Aorta (tissue), 5 donors: Measurements from ENCODE around the gene C12orf43. TPM values are rescaled to one million over a fixed set of nuclear protein-coding genes. Genes with fewer than 3 reads are reported as not detected.

ENCODE experiments used
- ATAC-seq: fragments of 200-7000 bp; cut with Tn5 transposase; one replicate; pipeline ENCODE4 v1.9.1; 2022; ENCODE audit warnings: moderate library complexity; ENCODE audit not compliant: low FRiP score
- DNase-seq, 2 donors: peaks; one replicate each; pipeline ENCODE4 v3.0.0-alpha.2; 2020
- H3K27ac ChIP-seq, 2 donors: one replicate each; pipeline ENCODE4 v1.5.1; 2013; ENCODE audit warnings: low read length in 2 of 2, mild to moderate bottlenecking in 2 of 2, moderate library complexity in 2 of 2, control low read depth in 1 of 2, inconsistent platforms in 1 of 2, low read depth in 1 of 2
- H3K27me3 ChIP-seq, 2 donors: one replicate each; pipeline ENCODE4 v1.6.1; 2013; ENCODE audit warnings: control low read depth in 1 of 2, low read length in 1 of 2, mild to moderate bottlenecking in 1 of 2, moderate library complexity in 1 of 2; ENCODE audit not compliant: insufficient read depth in 2 of 2, control insufficient read depth in 1 of 2
- H3K36me3 ChIP-seq, 2 donors: one replicate each; pipeline ENCODE4 v1.6.1; 2013; ENCODE audit warnings: control low read depth in 1 of 2, low read length in 1 of 2, mild to moderate bottlenecking in 1 of 2; ENCODE audit not compliant: insufficient read depth in 2 of 2, control insufficient read depth in 1 of 2
- H3K4me1 ChIP-seq, 2 donors: one replicate each; pipeline ENCODE4 v1.6.1; 2013; ENCODE audit warnings: low read length in 2 of 2, control low read depth in 1 of 2, mild to moderate bottlenecking in 1 of 2, moderate library complexity in 1 of 2; ENCODE audit not compliant: insufficient read depth in 2 of 2, control insufficient read depth in 1 of 2
- H3K4me3 ChIP-seq, 2 donors: one replicate each; pipeline ENCODE4 v1.5.1; 2013; ENCODE audit warnings: low read length in 2 of 2, control low read depth in 1 of 2, mild to moderate bottlenecking in 1 of 2
- H3K9me3 ChIP-seq: one replicate; pipeline ENCODE4 v1.6.1; 2013; ENCODE audit warnings: mild to moderate bottlenecking, low read length; ENCODE audit not compliant: control insufficient read depth
- WGBS, 2 donors: extraction: QIAGEN DNeasy Blood & Tissue Kit; methylation state at CpG; one replicate each; pipeline ENCODE4 v1.1.7; 2013; 5-methylcytosine and 5-hydroxymethylcytosine counted together
- intact Hi-C, 2 donors: fragments of 100-400 bp; cut with DNase I; formaldehyde crosslinking; loops; one replicate each; pipeline versions ENCODE4 v1.14.2 to v1.15.0; 2022
- polyA plus RNA-seq, 2 donors: library from polyadenylated mRNA; stranded (reverse); fragments of 200-250 nt; gene quantifications; one replicate each; pipeline ENCODE4 v1.2.3, GENCODE V29; 2013
- total RNA-seq, 2 donors: library from RNA; stranded (reverse); fragmentation: NEBNext Ultra II Directional; extraction: Animal tissue kit (Norgen Biotek cat#: 25700); gene quantifications; one replicate each; pipeline ENCODE4 v1.2.1, GENCODE V29; 2021
- donor health status: healthy with polysubstance abuse.
- donor health status: Bipolar disorder and iron deficiency.
- donor health status: DM: no; HTN: no; CAD: no.
- donor health status: DM: no; HTN: no; CAD: no.
- donor health status: DM: yes; HTN: yes; CAD: no.

C12orf43 gene
- total and polyA plus RNA-seq, 4 donors = 11.3 to 15.7 (median 13.5) TPM

DNA sequence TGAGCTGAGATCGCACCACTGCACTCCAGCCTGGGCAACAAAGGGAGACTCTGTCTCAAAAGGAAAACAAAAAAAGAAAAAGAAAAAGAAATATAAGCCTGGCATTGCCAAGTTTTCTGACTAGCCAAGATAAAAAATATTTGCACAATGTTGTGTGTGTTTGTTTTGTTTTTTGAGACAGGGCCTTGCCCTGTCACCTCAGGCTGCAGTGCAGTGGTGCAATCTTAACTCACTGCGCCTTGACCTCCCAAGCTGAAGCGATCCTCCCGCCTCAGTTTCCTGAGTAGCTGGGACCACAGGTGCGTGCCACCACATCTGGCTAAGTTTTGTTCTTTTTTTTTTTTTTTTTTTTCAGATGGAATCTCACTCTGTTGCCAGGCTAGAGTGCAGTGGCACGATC, 5.5 kb upstream of the C12orf43 start:
- H3K9me3 ChIP-seq = no peaks in the 10 kb centered on the region
- 82 to 86% methylated on average over 6 of the region's 6 CpGs for WGBS, 2 donors
- H3K4me3 ChIP-seq = no peak overlapping the region
- no peak overlapping the region for H3K27ac ChIP-seq
- no peaks in the 10 kb centered on the region for H3K36me3 ChIP-seq
- H3K27me3 ChIP-seq = no peaks in the 10 kb centered on the region
- no peaks in the 10 kb centered on the region for H3K4me1 ChIP-seq
- intact Hi-C loops = no loop called here
- ATAC-seq (no peak), DNase-seq (no peak)

DNA sequence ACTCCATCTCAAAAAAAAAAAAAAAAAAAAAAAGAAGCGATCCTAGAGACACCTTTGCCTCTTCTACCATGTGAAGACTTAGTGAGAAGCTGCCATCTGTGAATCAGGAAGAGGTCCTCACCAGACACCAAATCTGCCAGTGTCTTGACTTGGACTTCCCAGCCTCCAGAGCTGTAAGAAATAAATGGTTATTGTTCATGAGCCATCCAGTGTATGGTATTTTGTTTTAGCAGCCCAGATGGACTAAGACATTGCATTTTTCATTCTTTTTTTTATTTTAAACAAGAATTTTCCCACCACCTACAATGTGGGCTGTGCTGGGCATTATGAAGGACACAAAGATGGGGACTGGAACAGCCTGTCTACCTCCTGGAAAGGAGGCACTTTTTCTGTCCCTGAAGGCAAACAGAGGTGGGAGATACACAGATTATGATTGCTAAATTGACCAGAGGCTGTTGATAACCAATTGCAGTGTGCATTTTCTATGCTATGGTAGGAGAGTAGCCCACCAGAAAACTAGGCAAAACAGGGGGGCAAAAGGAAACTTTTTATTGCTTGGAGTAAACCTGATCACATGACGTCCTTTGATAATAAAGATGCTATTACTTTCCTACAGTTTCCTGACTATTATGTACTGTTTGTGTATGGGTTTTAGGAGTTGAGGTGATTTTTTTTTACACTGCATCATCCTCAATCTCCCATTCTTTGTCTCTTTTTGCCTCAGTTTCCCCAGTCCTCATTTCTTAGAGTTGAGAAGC, 2.8 kb upstream of the C12orf43 start:
- Histone ChIP-seq H3K27me3 (no peaks in the 10 kb centered on the region), H3K4me1 (no peaks in the 10 kb centered on the region), H3K9me3 (no peaks in the 10 kb centered on the region), H3K27ac (no peak overlapping the region), H3K4me3 (no peak overlapping the region), H3K36me3 (no peaks in the 10 kb centered on the region)
- intact Hi-C loops = no loop called here
- ATAC-seq = no peak
- no peak for DNase-seq
- WGBS, 2 donors = 85 to 94% methylated on average over 2 of the region's 2 CpGs

DNA sequence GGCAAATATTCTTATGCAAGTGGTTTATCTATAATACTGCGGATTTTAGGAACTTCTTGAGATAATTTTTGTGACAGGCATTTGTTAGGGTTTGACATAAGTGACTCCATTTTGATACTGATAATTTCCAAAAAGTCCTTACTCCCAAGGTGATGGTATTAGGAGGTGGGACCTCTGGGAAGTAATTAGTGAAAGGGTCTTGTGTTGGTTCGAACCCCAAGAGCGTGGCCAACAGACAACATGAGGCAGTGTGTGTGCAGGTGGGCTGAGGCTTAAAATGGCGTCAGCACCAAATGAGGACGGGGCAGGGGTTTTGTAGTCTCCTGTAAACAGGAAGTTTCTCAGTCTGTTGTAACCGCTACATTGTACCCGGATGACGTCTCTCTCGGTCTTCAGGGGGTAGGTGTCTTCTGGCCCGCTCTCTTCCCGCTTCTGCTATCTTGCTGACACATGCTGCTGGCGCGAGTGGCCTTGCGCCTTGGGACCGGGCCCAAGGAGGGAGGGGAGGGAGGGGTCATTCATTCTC, 1.7 kb upstream of the C12orf43 start:
- Histone ChIP-seq H3K4me3 (no peak overlapping the region), H3K36me3 (no peaks in the 10 kb centered on the region), H3K9me3 (no peaks in the 10 kb centered on the region), H3K27me3 (no peaks in the 10 kb centered on the region), H3K4me1 (no peaks in the 10 kb centered on the region), H3K27ac (no peak overlapping the region)
- WGBS, 2 donors = 91 to 93% methylated on average over 15 of the region's 15 CpGs
- DNase-seq (no peak), ATAC-seq (no peak)
- intact Hi-C loops = no loop called here

DNA sequence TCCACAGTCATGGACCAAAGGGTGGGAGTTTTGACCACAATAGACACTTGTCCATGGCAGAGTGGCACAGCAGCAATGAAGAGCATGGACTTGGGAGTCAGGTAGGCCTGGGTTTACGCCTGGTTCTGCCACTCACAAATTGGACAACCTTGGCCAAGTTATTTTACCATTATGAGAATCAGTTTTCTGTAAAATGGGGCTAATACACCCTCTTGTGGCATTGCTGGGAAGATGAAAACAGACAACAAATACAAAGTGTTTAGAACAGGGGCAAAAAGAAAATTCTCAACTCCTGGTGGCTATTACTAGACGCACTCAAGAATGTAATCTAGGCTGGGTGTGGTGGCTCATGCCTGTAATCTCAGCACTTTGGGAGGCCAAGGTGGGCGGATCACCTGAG, 2.6 kb downstream of the C12orf43 start:
- H3K27ac ChIP-seq = no peak overlapping the region
- DNase-seq = no peak
- H3K36me3 ChIP-seq = peaks cover 0 to 4% of the 10 kb centered on the region in 2 donors
- H3K4me1 ChIP-seq = no peaks in the 10 kb centered on the region
- ATAC-seq = no peak
- 69 to 74% methylated on average over 3 of the region's 3 CpGs for WGBS, 2 donors
- H3K9me3 ChIP-seq = no peaks in the 10 kb centered on the region
- intact Hi-C loops = no loop called here
- no peaks in the 10 kb centered on the region for H3K27me3 ChIP-seq
- H3K4me3 ChIP-seq = no peak overlapping the region

DNA sequence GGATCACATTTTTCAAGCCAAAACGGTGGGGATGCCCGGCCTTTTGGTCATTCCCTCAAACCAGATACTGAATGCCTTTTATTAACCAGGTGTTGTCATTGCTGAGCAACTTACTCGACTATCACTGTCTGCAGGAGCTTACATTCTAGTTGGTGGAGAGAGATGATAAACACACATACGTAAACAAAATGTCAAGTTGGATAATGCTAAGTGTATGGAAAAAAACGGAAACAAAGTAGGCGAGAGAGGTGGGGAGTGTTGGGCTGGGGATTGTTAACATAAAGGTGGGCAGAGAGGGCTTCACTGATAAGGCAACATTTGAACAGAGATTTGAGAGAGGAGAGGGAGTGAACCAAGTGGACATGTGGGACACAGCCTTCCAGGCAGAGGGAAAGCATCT, 4.5 kb downstream of the C12orf43 start:
- Histone ChIP-seq H3K4me3 (no peak overlapping the region), H3K4me1 (no peaks in the 10 kb centered on the region), H3K9me3 (no peaks in the 10 kb centered on the region), H3K27ac (no peak overlapping the region), H3K27me3 (no peaks in the 10 kb centered on the region), H3K36me3 (peaks cover 0 to 4% of the 10 kb centered on the region in 2 donors)
- ATAC-seq (no peak), DNase-seq (no peak)
- intact Hi-C loops = no loop called here
- 86 to 88% methylated on average over 6 of the region's 6 CpGs for WGBS, 2 donors

DNA sequence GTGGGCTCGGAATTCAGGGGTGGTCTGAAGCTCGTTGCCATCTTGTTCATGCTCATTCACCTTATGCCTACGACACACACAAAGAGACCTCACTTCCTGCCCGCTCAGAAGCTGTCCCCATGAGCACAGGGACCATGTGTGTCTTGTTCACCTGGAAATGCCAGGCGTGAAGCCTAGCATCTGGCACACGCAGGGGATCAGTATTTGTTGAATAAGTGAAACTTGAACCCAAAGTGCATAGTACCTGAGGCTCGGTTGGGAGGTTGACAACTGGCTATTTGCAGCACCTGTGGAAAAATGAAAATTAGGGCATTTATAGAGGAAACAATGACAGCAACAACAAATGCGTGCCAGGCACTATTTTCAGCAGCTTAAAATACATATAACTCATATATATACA, 5.4 kb downstream of the C12orf43 start:
- ATAC-seq = no peak
- H3K9me3 ChIP-seq = no peaks in the 10 kb centered on the region
- peaks cover 0 to 4% of the 10 kb centered on the region in 2 donors for H3K36me3 ChIP-seq
- no peak overlapping the region for H3K4me3 ChIP-seq
- DNase-seq = no peak
- H3K4me1 ChIP-seq = no peaks in the 10 kb centered on the region
- intact Hi-C loops = no loop called here
- 88 to 89% methylated on average over 8 of the region's 8 CpGs for WGBS, 2 donors
- H3K27ac ChIP-seq = no peak overlapping the region
- no peaks in the 10 kb centered on the region for H3K27me3 ChIP-seq

DNA sequence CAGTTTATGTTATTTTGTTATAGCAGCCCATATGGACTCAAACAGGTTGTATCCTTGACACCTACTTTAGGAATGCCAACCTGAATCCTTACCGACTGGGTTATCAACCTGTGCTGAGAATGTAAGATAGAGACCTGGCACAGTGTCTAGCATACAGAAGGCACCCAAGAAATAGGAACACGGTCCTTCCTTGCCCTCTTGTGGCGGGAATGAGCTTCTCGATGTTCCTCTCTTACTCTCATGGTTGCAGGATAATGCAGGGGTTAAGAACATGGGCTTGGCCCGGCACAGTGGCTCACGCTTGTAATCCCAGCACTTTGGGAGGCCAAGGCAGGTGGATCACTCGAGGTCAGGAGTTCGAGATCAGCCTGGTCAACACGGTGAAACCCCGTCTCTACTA, 6.5 kb downstream of the C12orf43 start:
- H3K27ac ChIP-seq = no peak overlapping the region
- no peaks in the 10 kb centered on the region for H3K9me3 ChIP-seq
- 50 to 56% methylated on average over 10 of the region's 10 CpGs for WGBS, 2 donors
- no peaks in the 10 kb centered on the region for H3K27me3 ChIP-seq
- no peak overlapping the region for H3K4me3 ChIP-seq
- H3K4me1 ChIP-seq = no peaks in the 10 kb centered on the region
- peaks cover 0 to 6% of the 10 kb centered on the region in 2 donors for H3K36me3 ChIP-seq
- intact Hi-C loops = no loop called here
- no peak for ATAC-seq
- no peak for DNase-seq

DNA sequence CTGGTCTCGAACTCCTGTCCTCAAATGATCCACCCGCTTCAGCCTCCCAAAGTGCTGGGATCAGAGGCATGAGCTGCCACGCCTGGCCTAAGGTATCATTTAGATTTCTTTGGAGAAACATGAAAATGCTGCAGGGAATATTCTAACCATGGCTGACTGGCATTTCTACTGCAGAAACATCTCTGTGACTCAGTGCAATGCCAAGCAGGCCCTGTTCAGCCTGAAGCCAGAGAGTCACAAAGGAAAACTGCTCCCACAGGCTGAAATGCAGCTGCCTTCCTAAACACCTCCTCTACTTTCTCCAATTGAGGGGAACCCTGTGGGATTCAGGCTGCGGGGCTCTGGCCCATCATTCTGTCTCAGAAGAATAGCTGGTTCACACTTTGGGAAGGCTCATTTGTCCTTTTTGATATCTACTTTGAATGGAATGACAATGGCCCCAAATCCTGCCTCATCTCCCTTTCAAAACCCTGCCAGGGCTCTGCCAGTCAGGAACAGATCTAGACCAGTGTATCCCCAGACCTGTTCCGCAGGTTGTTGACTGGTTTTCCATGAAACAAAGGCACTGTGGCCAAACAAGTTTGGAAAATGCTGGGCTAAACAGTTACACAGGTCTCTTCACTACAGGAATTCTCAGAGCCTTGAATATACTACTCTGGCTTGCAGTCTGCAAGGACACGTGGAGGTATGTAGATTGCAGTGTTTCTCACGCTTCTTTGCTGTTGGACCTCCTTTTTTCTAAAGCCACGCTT, 7.8 kb downstream of the C12orf43 start:
- intact Hi-C loops = no loop called here
- Histone ChIP-seq H3K9me3 (no peaks in the 10 kb centered on the region), H3K27ac (no peak overlapping the region), H3K4me1 (no peaks in the 10 kb centered on the region), H3K27me3 (no peaks in the 10 kb centered on the region), H3K36me3 (peaks cover 0 to 6% of the 10 kb centered on the region in 2 donors), H3K4me3 (no peak overlapping the region)
- ATAC-seq (no peak), DNase-seq (no peak)
- WGBS, 2 donors = 95 to 96% methylated on average over 8 of the region's 8 CpGs
